Peyer's patch (tissue), 4 donors: Measurements from ENCODE around the gene SLC9A8. TPM values are rescaled to one million over a fixed set of nuclear protein-coding genes. Genes with fewer than 3 reads are reported as not detected.

Source experiments
- DNase-seq, 3 donors: peaks; one replicate each; pipeline ENCODE4 v3.0.0-alpha.2; 2017 to 2019
- H3K27ac ChIP-seq, 4 donors: fragments of 200-600 bp; sonication (generic); one replicate each; pipeline ENCODE4 v1.5.1; 2016 to 2019
- H3K27me3 ChIP-seq, 2 donors: fragments of 200-600 bp; sonication (generic); one replicate each; pipeline ENCODE4 v1.5.1; 2019
- H3K36me3 ChIP-seq, 3 donors: fragments of 200-600 bp; sonication (generic); one replicate each; pipeline ENCODE4 v1.5.1; 2016 to 2019
- H3K4me1 ChIP-seq, 4 donors: fragments of 200-600 bp; sonication (generic); one replicate each; pipeline ENCODE4 v1.5.1; 2016 to 2019
- H3K4me3 ChIP-seq, 4 donors: fragments of 200-600 bp; sonication (generic); 1 replicate in 3 of 4; 2 replicates in 1 of 4; pipeline ENCODE4 v1.5.1; 2016 to 2019; ENCODE audit warnings: mild to moderate bottlenecking in 1 of 4
- H3K9me3 ChIP-seq, 4 donors: fragments of 200-600 bp; sonication (generic); one replicate each; pipeline ENCODE4 v1.5.1; 2016 to 2019; ENCODE audit warnings: mild to moderate bottlenecking in 1 of 4
- POLR2A ChIP-seq, 2 donors: fragments of 450-650 bp; IDR thresholded peaks; one replicate each; pipeline ENCODE4 v1.5.1; 2017; ENCODE audit warnings: antibody characterized with exemption in 2 of 2, mild to moderate bottlenecking in 2 of 2, moderate library complexity in 2 of 2
- total RNA-seq, 4 donors: library from RNA; depleted of rRNA; stranded (reverse); fragments of >200 nt; gene quantifications; one replicate each; pipeline ENCODE4 v1.1.0, GENCODE V29; 2016
- TF ChIP-seq, protein P1 (sequence below), 6 experiments: fragments of 450-650 bp in 4 of 6; fragments of 200-600 bp in 2 of 6; sonication (generic) in 1 of 6; IDR thresholded peaks; one replicate each; pipeline ENCODE4 v1.5.1; 2017 to 2019; ENCODE audit warnings: antibody characterized with exemption in 6 of 6, mild to moderate bottlenecking in 3 of 6, moderate library complexity in 1 of 6

The SLC9A8 gene
- total RNA-seq, 4 donors from 2014 or later, result 15.6 to 24.4 (median 19.8) TPM

DNA sequence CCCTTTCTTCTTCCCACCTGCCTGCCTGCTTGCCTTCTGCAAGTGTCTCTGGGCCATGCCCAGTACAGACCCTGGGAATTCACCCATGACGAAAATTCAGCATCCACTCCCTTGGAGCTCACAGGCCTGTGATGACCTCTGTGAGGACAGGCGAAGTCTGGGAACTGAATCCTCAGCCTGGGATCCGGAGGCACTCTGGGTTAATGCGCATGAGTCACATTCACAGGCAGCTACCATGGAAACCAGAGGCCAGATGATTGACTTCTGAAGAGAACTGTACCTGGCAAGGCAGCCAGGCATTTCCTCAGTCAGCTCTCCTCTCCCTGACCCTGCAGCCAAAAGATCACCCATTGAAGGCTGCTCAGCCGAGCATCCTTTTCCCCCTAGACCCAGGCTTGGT is 41.0 kb downstream of the SLC9A8 start:
- no peak for DNase-seq
- no peaks in the 10 kb centered on the region for H3K27me3 ChIP-seq
- peaks cover 0 to 75% (median 0%) of the 10 kb centered on the region in 3 donors for H3K36me3 ChIP-seq
- no peaks in the 10 kb centered on the region for H3K4me1 ChIP-seq
- no peaks in the 10 kb centered on the region for H3K9me3 ChIP-seq
- TF ChIP-seq, protein P1, sequence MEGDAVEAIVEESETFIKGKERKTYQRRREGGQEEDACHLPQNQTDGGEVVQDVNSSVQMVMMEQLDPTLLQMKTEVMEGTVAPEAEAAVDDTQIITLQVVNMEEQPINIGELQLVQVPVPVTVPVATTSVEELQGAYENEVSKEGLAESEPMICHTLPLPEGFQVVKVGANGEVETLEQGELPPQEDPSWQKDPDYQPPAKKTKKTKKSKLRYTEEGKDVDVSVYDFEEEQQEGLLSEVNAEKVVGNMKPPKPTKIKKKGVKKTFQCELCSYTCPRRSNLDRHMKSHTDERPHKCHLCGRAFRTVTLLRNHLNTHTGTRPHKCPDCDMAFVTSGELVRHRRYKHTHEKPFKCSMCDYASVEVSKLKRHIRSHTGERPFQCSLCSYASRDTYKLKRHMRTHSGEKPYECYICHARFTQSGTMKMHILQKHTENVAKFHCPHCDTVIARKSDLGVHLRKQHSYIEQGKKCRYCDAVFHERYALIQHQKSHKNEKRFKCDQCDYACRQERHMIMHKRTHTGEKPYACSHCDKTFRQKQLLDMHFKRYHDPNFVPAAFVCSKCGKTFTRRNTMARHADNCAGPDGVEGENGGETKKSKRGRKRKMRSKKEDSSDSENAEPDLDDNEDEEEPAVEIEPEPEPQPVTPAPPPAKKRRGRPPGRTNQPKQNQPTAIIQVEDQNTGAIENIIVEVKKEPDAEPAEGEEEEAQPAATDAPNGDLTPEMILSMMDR (IDR thresholded peaks at IDR 0.05), result no peak
- TF ChIP-seq POLR2A (IDR thresholded peaks at IDR 0.05), result no peak
- no peak overlapping the region for H3K4me3 ChIP-seq
- H3K27ac ChIP-seq, result no peak overlapping the region

GRCh38 chr20:49854190-49854875 is 41.7 kb downstream of the SLC9A8 start:
- no peaks in the 10 kb centered on the region for H3K27me3 ChIP-seq
- H3K4me1 ChIP-seq, result no peaks in the 10 kb centered on the region
- H3K4me3 ChIP-seq, result no peak overlapping the region
- peaks cover 0 to 70% (median 0%) of the 10 kb centered on the region in 3 donors for H3K36me3 ChIP-seq
- H3K27ac ChIP-seq, result no peak overlapping the region
- no peak for TF ChIP-seq POLR2A (IDR thresholded peaks at IDR 0.05)
- TF ChIP-seq, protein P1 (IDR thresholded peaks at IDR 0.05), result no peak
- DNase-seq, result no peak
- H3K9me3 ChIP-seq, result no peaks in the 10 kb centered on the region

DNA sequence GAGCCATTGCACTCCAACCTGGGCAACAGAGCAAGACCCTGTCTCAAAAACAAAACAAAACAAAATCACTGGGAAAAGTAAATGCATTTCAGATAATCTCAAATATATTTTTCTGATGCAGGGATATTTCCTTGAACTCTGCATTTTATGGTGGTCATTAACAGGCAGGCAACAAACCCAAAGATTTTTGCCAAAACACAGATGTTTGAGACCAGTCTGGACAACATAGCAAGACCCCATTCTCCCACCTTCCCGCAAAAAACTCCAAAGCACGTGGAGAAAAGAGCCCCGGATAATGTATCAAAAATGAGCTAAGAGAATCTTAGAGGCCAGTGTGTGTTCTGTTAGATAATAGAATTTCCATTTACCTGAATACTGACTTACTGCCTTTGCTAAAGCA is 44.3 kb downstream of the SLC9A8 start:
- Histone ChIP-seq H3K36me3 (peaks cover 0 to 54% (median 0%) of the 10 kb centered on the region in 3 donors), H3K4me3 (no peak overlapping the region), H3K27me3 (no peaks in the 10 kb centered on the region), H3K27ac (no peak overlapping the region), H3K4me1 (no peaks in the 10 kb centered on the region), H3K9me3 (no peaks in the 10 kb centered on the region)
- DNase-seq, result no peak
- no peak for TF ChIP-seq POLR2A (IDR thresholded peaks at IDR 0.05)
- TF ChIP-seq, protein P1 (IDR thresholded peaks at IDR 0.05), result no peak

- no peak overlapping the region for H3K4me3 ChIP-seq
- H3K27me3 ChIP-seq, result no peaks in the 10 kb centered on the region
- no peaks in the 10 kb centered on the region for H3K4me1 ChIP-seq
- H3K36me3 ChIP-seq, result peaks cover 0 to 48% (median 0%) of the 10 kb centered on the region in 3 donors
- TF ChIP-seq, protein P1 (IDR thresholded peaks at IDR 0.05), result no peak
- TF ChIP-seq POLR2A (IDR thresholded peaks at IDR 0.05), result no peak
- no peak overlapping the region for H3K27ac ChIP-seq
- no peaks in the 10 kb centered on the region for H3K9me3 ChIP-seq
- no peak for DNase-seq
These were observed 45.5 kb downstream of the SLC9A8 start for GRCh38 chr20:49858076-49858585.

GRCh38 chr20:49859011-49859410 is 46.4 kb downstream of the SLC9A8 start:
- Histone ChIP-seq H3K9me3 (no peaks in the 10 kb centered on the region), H3K4me3 (no peak overlapping the region), H3K27me3 (no peaks in the 10 kb centered on the region), H3K36me3 (peaks cover 0 to 40% (median 0%) of the 10 kb centered on the region in 3 donors), H3K4me1 (no peaks in the 10 kb centered on the region), H3K27ac (no peak overlapping the region)
- no peak for DNase-seq
- TF ChIP-seq, protein P1 (IDR thresholded peaks at IDR 0.05), result no peak
- TF ChIP-seq POLR2A (IDR thresholded peaks at IDR 0.05), result no peak
